B cell (primary cell): Measurements from ENCODE around the gene LRRC39. TPM values are rescaled to one million over a fixed set of nuclear protein-coding genes. Genes with fewer than 3 reads are reported as not detected.

Experiments used
- ATAC-seq: fragments of 200-7000 bp; cut with Tn5 transposase; one replicate; pipeline ENCODE4 v1.10.0; 2021; ENCODE audit warnings: low read depth, mild to moderate bottlenecking, moderate number of reproducible peaks, moderate library complexity
- CTCF ChIA-PET: fragments of 350-600 bp; sonication (Branson Sonifier 250); formaldehyde crosslinking; loops from one replicate; lab custom pipeline; 2021; ENCODE audit warnings: antibody characterized with exemption, inconsistent platforms; lab: Charles Lee
- POLR2A ChIA-PET: fragments of 350-600 bp; sonication (Branson Sonifier 250); formaldehyde crosslinking; loops from one replicate; lab custom pipeline; 2021; ENCODE audit warnings: antibody characterized with exemption; lab: Charles Lee
- DNase-seq: peaks from one replicate; pipeline ENCODE4 v3.0.0; 2013
- H2AFZ ChIP-seq: 2 replicates; pipeline ENCODE4 v1.6.1; 2012; ENCODE audit warnings: mild to moderate bottlenecking, low read depth, low read length; ENCODE audit not compliant: insufficient read depth, poor library complexity, severe bottlenecking
- H3K27ac ChIP-seq, 2 donors: 1 replicate in 1 of 2; 2 replicates in 1 of 2; pipeline ENCODE4 v1.5.1; 2012 to 2013; ENCODE audit warnings: low read length in 2 of 2, mild to moderate bottlenecking in 2 of 2, moderate library complexity in 1 of 2
- H3K27me3 ChIP-seq, 4 experiments: fragments of 200-600 bp in 1 of 4; sonication (generic) in 1 of 4; replicated peaks in 1 of 4; 1 replicate in 2 of 4; 2 replicates in 2 of 4; pipeline versions ENCODE4 v1.6.1 to v1.7.0; 2013 to 2016; ENCODE audit warnings: low read length in 3 of 4, mild to moderate bottlenecking in 2 of 4, mixed read lengths in 1 of 4, moderate library complexity in 1 of 4; ENCODE audit not compliant: insufficient read depth in 4 of 4, control insufficient read depth in 3 of 4; ENCODE audit errors: control extremely low read depth in 1 of 4
- H3K36me3 ChIP-seq, 2 experiments: replicated peaks in 1 of 2; 1 replicate in 1 of 2; 2 replicates in 1 of 2; pipeline versions ENCODE4 v1.6.1 to v1.7.1; 2013; ENCODE audit warnings: low read length in 1 of 2; ENCODE audit not compliant: insufficient read depth in 2 of 2, control insufficient read depth in 1 of 2; ENCODE audit errors: control extremely low read depth in 1 of 2, extremely low read depth in 1 of 2
- H3K4me1 ChIP-seq, 2 donors: fragments of 200-600 bp in 1 of 2; sonication (generic) in 1 of 2; 1 replicate in 1 of 2; 2 replicates in 1 of 2; pipeline versions ENCODE4 v1.5.1 to v1.6.1; 2013 to 2017; ENCODE audit warnings: low read length in 2 of 2; ENCODE audit not compliant: control insufficient read depth in 2 of 2, insufficient read depth in 2 of 2
- H3K4me2 ChIP-seq: replicated peaks from 2 replicates; pipeline ENCODE3; 2012; ENCODE audit warnings: mild to moderate bottlenecking, low read depth, low read length; ENCODE audit not compliant: poor library complexity, severe bottlenecking
- H3K4me3 ChIP-seq, 5 experiments: fragments of 200-600 bp in 1 of 5; sonication (generic) in 1 of 5; 1 replicate in 3 of 5; 2 replicates in 2 of 5; pipeline versions ENCODE4 v1.5.1 to v1.7.0; 2011 to 2016; ENCODE audit warnings: low read length in 4 of 5, mild to moderate bottlenecking in 4 of 5, low read depth in 2 of 5, control low read depth in 1 of 5, moderate library complexity in 1 of 5; ENCODE audit not compliant: insufficient read depth in 1 of 5; ENCODE audit errors: control extremely low read depth in 1 of 5, extremely low read depth in 1 of 5
- H3K79me2 ChIP-seq: fragments of 200-600 bp; sonication (generic); one replicate; pipeline ENCODE4 v1.6.0; 2016; ENCODE audit warnings: low read length; ENCODE audit not compliant: control insufficient read depth, insufficient read depth
- H3K9ac ChIP-seq: fragments of 200-600 bp; sonication (generic); 2 replicates; pipeline ENCODE4 v1.6.1; 2017; ENCODE audit warnings: mild to moderate bottlenecking, low read length, moderate library complexity
- H3K9me3 ChIP-seq, 3 donors: one replicate each; pipeline versions ENCODE4 v1.6.1 to v1.7.1; 2013; ENCODE audit warnings: low read length in 2 of 3; ENCODE audit not compliant: control insufficient read depth in 2 of 3, insufficient read depth in 1 of 3; ENCODE audit errors: control extremely low read depth in 1 of 3
- H4K20me1 ChIP-seq: 2 replicates; pipeline ENCODE4 v1.6.0; 2012; ENCODE audit warnings: mild to moderate bottlenecking, low read length; ENCODE audit not compliant: insufficient read depth, control insufficient read depth, poor library complexity, severe bottlenecking
- H3K27ac Mint-ChIP-seq: one replicate; pipeline ENCODE4 v1.8.0; 2021; ENCODE audit warnings: mixed read lengths
- H3K27me3 Mint-ChIP-seq: one replicate; pipeline ENCODE4 v1.8.0; 2021; ENCODE audit warnings: mixed read lengths
- H3K4me1 Mint-ChIP-seq: one replicate; pipeline ENCODE4 v1.8.0; 2021; ENCODE audit warnings: mixed read lengths
- H3K4me3 Mint-ChIP-seq: one replicate; pipeline ENCODE4 v1.8.0; 2021; ENCODE audit warnings: mixed read lengths
- H3K9me3 Mint-ChIP-seq: one replicate; pipeline ENCODE4 v1.8.0; 2022; ENCODE audit warnings: mixed read lengths; ENCODE audit not compliant: insufficient read depth
- CTCF ChIP-seq: fragments of 200-600 bp; IDR thresholded peaks from one replicate; pipeline ENCODE4 v1.8.0; 2022; ENCODE audit warnings: antibody characterized with exemption, mild to moderate bottlenecking
- EZH2 ChIP-seq: IDR thresholded peaks from 2 replicates; pipeline ENCODE4 v1.6.1; 2012; ENCODE audit warnings: borderline replicate concordance, low read depth, mild to moderate bottlenecking, moderate library complexity, low read length; ENCODE audit not compliant: insufficient read depth, poor library complexity, severe bottlenecking
- WGBS: methylation state at CpG from one replicate; pipeline ENCODE4 v1.1.5; 2013; ENCODE audit warnings: missing lambda C conversion rate; ENCODE audit not compliant: insufficient coverage; 5-methylcytosine and 5-hydroxymethylcytosine counted together
- intact Hi-C: fragments of 100-400 bp; cut with micrococcal nuclease; formaldehyde crosslinking; loops from one replicate; pipeline ENCODE4 v1.10.0; 2022
- polyA plus RNA-seq: library from polyadenylated mRNA; depleted of rRNA; stranded (reverse); fragments of >200 nt; gene quantifications from 2 replicates; pipeline ENCODE4 v1.2.3, GENCODE V29; 2012
- total RNA-seq, 2 donors: library from RNA; stranded (reverse); fragments of 120-200 nt in 1 of 2; gene quantifications; 1 replicate in 1 of 2; 2 replicates in 1 of 2; pipeline versions ENCODE4 v1.2.3 to v1.2.4, GENCODE V29; 2013 to 2022

Gene LRRC39
- total and polyA plus RNA-seq, 2 donors (not counting 1 experiment from before 2014, with no cell fraction given), result 0.91 to 1.5 TPM

DNA sequence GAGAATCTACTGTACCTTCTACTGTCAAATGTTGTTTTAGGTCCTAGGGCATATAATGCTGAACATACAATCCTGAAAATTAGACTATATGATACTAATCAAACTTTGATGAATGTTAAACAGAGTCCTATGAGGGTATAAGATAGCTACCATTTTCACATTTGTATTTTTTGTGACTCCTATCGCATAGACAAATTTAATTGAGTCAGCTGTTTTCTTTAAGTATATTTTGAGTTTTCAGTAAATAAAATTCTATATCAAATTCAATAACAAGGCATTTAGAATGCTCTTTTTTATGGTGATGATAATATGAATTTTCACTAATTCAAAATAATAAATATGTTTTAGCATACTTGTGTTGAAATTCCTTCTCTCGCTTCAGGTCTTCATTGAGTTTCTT, 10.0 kb downstream of the LRRC39 start:
- no peaks in the 10 kb centered on the region for H3K4me1 Mint-ChIP-seq
- H3K9ac ChIP-seq, result no peak overlapping the region
- no peak overlapping the region for H3K4me3 Mint-ChIP-seq
- CTCF ChIA-PET, result no interaction called here
- no peaks in the 10 kb centered on the region for H4K20me1 ChIP-seq
- ATAC-seq (no peak), DNase-seq (no peak)
- WGBS, result no CpG with 5 or more reads among the region's 2 CpGs
- H3K27ac Mint-ChIP-seq, result no peak overlapping the region
- no peaks in the 10 kb centered on the region for H3K27me3 ChIP-seq
- intact Hi-C loops, result no loop called here
- no peaks in the 10 kb centered on the region for H3K4me1 ChIP-seq
- H3K27ac ChIP-seq, result no peak overlapping the region
- no peak overlapping the region for H3K4me2 ChIP-seq
- H3K9me3 Mint-ChIP-seq, result no peaks in the 10 kb centered on the region
- H3K9me3 ChIP-seq, result no peaks in the 10 kb centered on the region
- H3K79me2 ChIP-seq, result no peaks in the 10 kb centered on the region
- no peak overlapping the region for H3K4me3 ChIP-seq
- POLR2A ChIA-PET, result no interaction called here
- H2AFZ ChIP-seq, result no peak overlapping the region
- TF ChIP-seq EZH2, result no peak
- no peak for TF ChIP-seq CTCF
- H3K36me3 ChIP-seq, result no peaks in the 10 kb centered on the region
- no peaks in the 10 kb centered on the region for H3K27me3 Mint-ChIP-seq

DNA sequence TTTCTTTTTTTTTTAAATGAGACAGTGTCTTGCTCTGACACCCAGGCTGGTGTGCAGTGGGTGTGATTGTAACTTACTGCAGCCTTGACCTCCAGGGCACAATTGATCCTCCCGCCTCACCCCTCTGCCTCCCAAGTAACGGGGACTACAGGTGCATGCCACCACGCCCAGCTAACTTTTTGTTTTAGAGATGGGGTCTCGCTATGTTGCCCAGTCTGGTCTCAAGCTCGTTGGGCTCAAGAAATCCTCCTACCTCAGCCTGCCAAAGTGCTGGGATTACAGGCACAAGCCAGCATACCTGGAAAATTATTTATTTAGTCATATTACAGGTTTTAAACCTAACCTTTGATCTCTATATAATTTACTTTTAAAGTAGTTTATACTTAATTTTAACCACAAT, 13.4 kb downstream of the LRRC39 start:
- Histone ChIP-seq H3K36me3 (no peaks in the 10 kb centered on the region), H3K27me3 (no peaks in the 10 kb centered on the region), H3K4me3 (no peak overlapping the region), H3K4me2 (no peak overlapping the region), H3K9ac (no peak overlapping the region), H2AFZ (no peak overlapping the region), H3K27ac (no peak overlapping the region), H3K9me3 (no peaks in the 10 kb centered on the region), H3K4me1 (no peaks in the 10 kb centered on the region), H3K79me2 (no peaks in the 10 kb centered on the region), H4K20me1 (no peaks in the 10 kb centered on the region)
- ChIA-PET CTCF (interaction anchor here (0.8 kb wide), 1 partner anchor 299 kb away, joined by 3 read pairs; no protein-coding TSS in a partner anchor), POLR2A (no interaction called here)
- Mint-ChIP-seq H3K9me3 (no peaks in the 10 kb centered on the region), H3K27me3 (no peaks in the 10 kb centered on the region), H3K4me3 (no peak overlapping the region), H3K27ac (no peak overlapping the region), H3K4me1 (no peaks in the 10 kb centered on the region)
- 90% methylated on average over 2 of the region's 5 CpGs for WGBS
- DNase-seq (no peak), ATAC-seq (no peak)
- intact Hi-C loops, result no loop called here
- TF ChIP-seq CTCF (no peak), EZH2 (no peak)
